Caco-2 (cell line): ENCODE data around the gene HES4. TPM values are rescaled to one million over a fixed set of nuclear protein-coding genes. Genes with fewer than 3 reads are reported as not detected.
A peak's percentile ranks its signal among the peaks of the same experiment; 100 is the strongest.

Experiments
- BruUV-seq: library from RNA; stranded (reverse); fragments of 400-500 nt; replicated peaks from 2 replicates; lab custom pipeline; 2021; lab: Mats Ljungman, UMichigan
- CTCF ChIA-PET: fragments of 300-600 bp; sonication (Branson Sonifier 250); formaldehyde crosslinking; loops from one replicate; lab custom pipeline; 2022; ENCODE audit warnings: antibody characterized with exemption; lab: Charles Lee
- POLR2A ChIA-PET: fragments of 300-600 bp; sonication (Branson Sonifier 250); formaldehyde crosslinking; loops from one replicate; lab custom pipeline; 2022; ENCODE audit warnings: antibody characterized with exemption; lab: Charles Lee
- DNase-seq, 2 experiments: peaks; one replicate each; pipeline versions ENCODE4 v3.0.0 to v3.0.0-alpha.2; 2020 to 2022
- H3K27me3 ChIP-seq: replicated peaks from 2 replicates; pipeline ENCODE4 v1.6.0; 2011; ENCODE audit warnings: low read length; ENCODE audit not compliant: control insufficient read depth, insufficient read depth
- H3K36me3 ChIP-seq: 2 replicates; pipeline ENCODE4 v1.5.1; 2011; ENCODE audit warnings: low read length; ENCODE audit not compliant: control insufficient read depth, insufficient read depth
- H3K4me1 ChIP-seq: fragments of 250-450 bp; sonication (Bioruptor Pico); 2 replicates; pipeline ENCODE4 v1.5.1; 2020; ENCODE audit warnings: mild to moderate bottlenecking
- H3K4me3 ChIP-seq: 2 replicates; pipeline ENCODE4 v1.5.1; 2011; ENCODE audit warnings: low read depth, mild to moderate bottlenecking, control low read depth, low read length
- H3K9me3 ChIP-seq: fragments of 250-450 bp; sonication (Bioruptor Pico); 2 replicates; pipeline ENCODE4 v1.5.1; 2020; ENCODE audit warnings: mild to moderate bottlenecking, moderate library complexity
- H3K27ac Mint-ChIP-seq: one replicate; pipeline ENCODE4 v1.8.0; 2022; ENCODE audit warnings: mixed read lengths; ENCODE audit not compliant: unreplicated experiment
- H3K27me3 Mint-ChIP-seq: one replicate; pipeline ENCODE4 v1.8.0; 2022; ENCODE audit warnings: mixed read lengths; ENCODE audit not compliant: insufficient read depth, unreplicated experiment
- H3K36me3 Mint-ChIP-seq: one replicate; pipeline ENCODE4 v1.8.0; 2022; ENCODE audit warnings: mild to moderate bottlenecking, mixed read lengths; ENCODE audit not compliant: insufficient read depth, unreplicated experiment
- H3K4me1 Mint-ChIP-seq: one replicate; pipeline ENCODE4 v1.8.0; 2022; ENCODE audit warnings: low read depth, mixed read lengths; ENCODE audit not compliant: unreplicated experiment
- H3K4me3 Mint-ChIP-seq: one replicate; pipeline ENCODE4 v1.8.0; 2022; ENCODE audit warnings: mild to moderate bottlenecking, moderate library complexity, mixed read lengths; ENCODE audit not compliant: unreplicated experiment
- H3K9me3 Mint-ChIP-seq: one replicate; pipeline ENCODE4 v1.8.0; 2022; ENCODE audit warnings: mixed read lengths; ENCODE audit not compliant: unreplicated experiment
- intact Hi-C: fragments of 100-400 bp; cut with micrococcal nuclease; formaldehyde crosslinking; loops from one replicate; pipeline ENCODE4 v1.10.0; 2022; ENCODE audit not compliant: unreplicated experiment
- total RNA-seq: library from RNA; stranded (reverse); gene quantifications from 2 replicates; pipeline ENCODE4 v1.2.3, GENCODE V29; 2022
- TF ChIP-seq, protein P1 (sequence below), 2 experiments: fragments of 200-600 bp in 1 of 2; IDR thresholded peaks; 1 replicate in 1 of 2; 2 replicates in 1 of 2; pipeline versions ENCODE4 v1.5.1 to v1.8.0; 2011 to 2022; ENCODE audit warnings: antibody characterized with exemption in 1 of 2, control low read depth in 1 of 2, inconsistent platforms in 1 of 2, low read depth in 1 of 2, low read length in 1 of 2, mild to moderate bottlenecking in 1 of 2, moderate library complexity in 1 of 2; ENCODE audit not compliant: insufficient read depth in 1 of 2, severe bottlenecking in 1 of 2, unreplicated experiment in 1 of 2

Gene HES4
- total RNA-seq, 1 experiment from 2014 or later, result 53.8 TPM

DNA sequence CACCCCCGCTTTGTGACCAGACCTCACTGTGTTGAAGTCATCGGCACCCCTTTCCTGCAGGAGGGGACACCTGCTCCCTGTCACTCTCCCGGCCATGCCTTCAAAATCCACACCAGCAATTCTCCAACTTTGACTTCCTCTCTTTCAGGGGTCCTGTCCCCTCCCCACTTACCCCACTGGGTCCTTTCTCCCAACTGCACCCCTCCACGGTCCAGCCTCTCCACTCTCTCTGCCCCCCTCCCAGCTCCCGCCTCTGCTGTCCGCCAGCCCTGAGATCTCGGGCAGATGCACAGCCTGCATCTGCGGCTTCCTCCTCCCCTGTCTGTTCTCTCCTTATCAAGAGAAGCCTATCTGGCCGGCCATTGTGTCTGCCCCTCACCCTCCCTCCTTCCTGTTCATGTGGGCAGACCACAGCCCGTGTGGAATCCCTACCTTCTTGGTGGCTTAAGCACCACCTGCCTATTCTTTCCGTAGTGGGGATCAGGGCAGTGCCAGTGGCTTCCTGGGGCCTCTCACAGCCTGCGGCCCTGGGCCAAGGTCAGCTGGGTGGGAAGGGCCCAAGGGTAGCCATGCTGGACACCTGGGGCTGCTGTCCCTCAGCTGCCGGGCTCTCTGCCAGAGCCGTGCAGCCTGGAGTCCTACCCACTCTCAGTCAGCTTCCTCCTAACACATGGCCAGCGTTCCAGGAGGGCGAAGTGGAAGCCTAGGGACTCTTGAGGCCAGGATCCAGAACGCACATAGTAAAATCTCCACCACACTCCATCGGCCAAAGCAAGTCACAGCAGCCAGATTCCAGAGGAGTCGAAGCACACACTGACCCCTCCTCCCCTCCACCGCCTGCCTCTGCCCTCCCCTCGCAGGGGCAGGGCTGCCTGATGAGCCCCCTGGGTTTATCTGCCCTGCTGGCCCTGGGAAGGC, 5.1 kb upstream of the HES4 start:
- H3K4me1 Mint-ChIP-seq, result peaks cover 21% of the 10 kb centered on the region
- H3K27me3 Mint-ChIP-seq, result no peaks in the 10 kb centered on the region
- peak in 1 of 2 experiments; percentile 35 for DNase-seq
- peak overlapping the region; percentile 14 for H3K4me3 Mint-ChIP-seq
- Histone ChIP-seq H3K4me1 (peaks cover 47% of the 10 kb centered on the region), H3K36me3 (no peaks in the 10 kb centered on the region), H3K4me3 (no peak overlapping the region), H3K9me3 (no peaks in the 10 kb centered on the region), H3K27me3 (no peaks in the 10 kb centered on the region)
- ChIA-PET CTCF (no interaction called here), POLR2A (no interaction called here)
- H3K27ac Mint-ChIP-seq, result peak overlapping the region; percentile 90
- BruUV-seq, result no TSS peak
- H3K9me3 Mint-ChIP-seq, result no peaks in the 10 kb centered on the region
- peaks cover 61% of the 10 kb centered on the region for H3K36me3 Mint-ChIP-seq
- intact Hi-C loops, result no loop called here
- TF ChIP-seq, protein P1, sequence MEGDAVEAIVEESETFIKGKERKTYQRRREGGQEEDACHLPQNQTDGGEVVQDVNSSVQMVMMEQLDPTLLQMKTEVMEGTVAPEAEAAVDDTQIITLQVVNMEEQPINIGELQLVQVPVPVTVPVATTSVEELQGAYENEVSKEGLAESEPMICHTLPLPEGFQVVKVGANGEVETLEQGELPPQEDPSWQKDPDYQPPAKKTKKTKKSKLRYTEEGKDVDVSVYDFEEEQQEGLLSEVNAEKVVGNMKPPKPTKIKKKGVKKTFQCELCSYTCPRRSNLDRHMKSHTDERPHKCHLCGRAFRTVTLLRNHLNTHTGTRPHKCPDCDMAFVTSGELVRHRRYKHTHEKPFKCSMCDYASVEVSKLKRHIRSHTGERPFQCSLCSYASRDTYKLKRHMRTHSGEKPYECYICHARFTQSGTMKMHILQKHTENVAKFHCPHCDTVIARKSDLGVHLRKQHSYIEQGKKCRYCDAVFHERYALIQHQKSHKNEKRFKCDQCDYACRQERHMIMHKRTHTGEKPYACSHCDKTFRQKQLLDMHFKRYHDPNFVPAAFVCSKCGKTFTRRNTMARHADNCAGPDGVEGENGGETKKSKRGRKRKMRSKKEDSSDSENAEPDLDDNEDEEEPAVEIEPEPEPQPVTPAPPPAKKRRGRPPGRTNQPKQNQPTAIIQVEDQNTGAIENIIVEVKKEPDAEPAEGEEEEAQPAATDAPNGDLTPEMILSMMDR (IDR thresholded peaks at IDR 0.05; ENCODE audit: insufficient read depth in 1 of 2, low read depth in 1 of 2, low read length in 1 of 2, severe bottlenecking in 1 of 2, unreplicated experiment in 1 of 2), result no peak

- no peaks in the 10 kb centered on the region for H3K27me3 ChIP-seq
- TF ChIP-seq, protein P1 (IDR thresholded peaks at IDR 0.05; ENCODE audit: insufficient read depth in 1 of 2, low read depth in 1 of 2, low read length in 1 of 2, severe bottlenecking in 1 of 2, unreplicated experiment in 1 of 2), result no peak
- H3K9me3 ChIP-seq, result no peaks in the 10 kb centered on the region
- no peak overlapping the region for H3K4me3 ChIP-seq
- Mint-ChIP-seq H3K36me3 (peaks cover 63% of the 10 kb centered on the region), H3K9me3 (no peaks in the 10 kb centered on the region), H3K27ac (peak overlapping the region; percentile 90), H3K4me3 (peak overlapping the region; percentile 14), H3K4me1 (peaks cover 21% of the 10 kb centered on the region), H3K27me3 (no peaks in the 10 kb centered on the region)
- peaks cover 47% of the 10 kb centered on the region for H3K4me1 ChIP-seq
- intact Hi-C loops, result no loop called here
- ChIA-PET CTCF (no interaction called here), POLR2A (no interaction called here)
- H3K36me3 ChIP-seq, result no peaks in the 10 kb centered on the region
- no peak for DNase-seq
- BruUV-seq, result no TSS peak
Measured at GRCh38 chr1:1004420-1004779, 4.5 kb upstream of the HES4 start.

- ChIA-PET POLR2A (no interaction called here), CTCF (interaction anchor here (0.6 kb wide), 1 partner anchor 112 kb away, joined by 6 read pairs; the partner anchor contains the start of gene C1orf159)
- intact Hi-C loops, result no loop called here
- Mint-ChIP-seq H3K27me3 (no peaks in the 10 kb centered on the region), H3K27ac (peak overlapping the region; percentile 90), H3K4me1 (peaks cover 21% of the 10 kb centered on the region), H3K36me3 (peaks cover 58% of the 10 kb centered on the region), H3K4me3 (no peak overlapping the region), H3K9me3 (no peaks in the 10 kb centered on the region)
- Histone ChIP-seq H3K36me3 (no peaks in the 10 kb centered on the region), H3K27me3 (no peaks in the 10 kb centered on the region), H3K4me3 (no peak overlapping the region), H3K9me3 (no peaks in the 10 kb centered on the region), H3K4me1 (peaks cover 47% of the 10 kb centered on the region)
- TF ChIP-seq, protein P1 (IDR thresholded peaks at IDR 0.05; ENCODE audit: insufficient read depth in 1 of 2, low read depth in 1 of 2, low read length in 1 of 2, severe bottlenecking in 1 of 2, unreplicated experiment in 1 of 2), result no peak
- no TSS peak for BruUV-seq
- no peak for DNase-seq
Measured at GRCh38 chr1:1003618-1004419, 3.9 kb upstream of the HES4 start.
